Activated naive CD8-positive, alpha-beta T cell treated with anti-CD3 and anti-CD28 coated beads for 36 hours (primary cell): Measurements from ENCODE around the gene RSPO3. TPM values are rescaled to one million over a fixed set of nuclear protein-coding genes. Genes with fewer than 3 reads are reported as not detected.
"Not testable (repeated sequence)": the region's sequence is repeated elsewhere in the genome, so short reads cannot be mapped to it uniquely, and the experiment has no call there.

Experiments used
- DNase-seq: peaks from one replicate; pipeline ENCODE4 v3.0.0; 2021
- H3K27ac Mint-ChIP-seq: one replicate; pipeline ENCODE4 v1.8.0; 2022; ENCODE audit warnings: mild to moderate bottlenecking, moderate library complexity, mixed read lengths
- H3K27me3 Mint-ChIP-seq: one replicate; pipeline ENCODE4 v1.8.0; 2022; ENCODE audit warnings: mild to moderate bottlenecking, mixed read lengths
- H3K36me3 Mint-ChIP-seq: one replicate; pipeline ENCODE4 v1.8.0; 2021; ENCODE audit warnings: mild to moderate bottlenecking, mixed read lengths
- H3K4me1 Mint-ChIP-seq: one replicate; pipeline ENCODE4 v1.8.0; 2021; ENCODE audit warnings: mixed read lengths
- H3K4me3 Mint-ChIP-seq: one replicate; pipeline ENCODE4 v1.8.0; 2022; ENCODE audit warnings: mild to moderate bottlenecking, moderate library complexity, mixed read lengths
- H3K9me3 Mint-ChIP-seq: one replicate; pipeline ENCODE4 v1.8.0; 2022; ENCODE audit warnings: mixed read lengths
- total RNA-seq, 2 experiments: library from RNA; stranded (reverse); gene quantifications; one replicate each; pipeline ENCODE4 v1.2.3, GENCODE V29; 2021

Gene RSPO3
- total RNA-seq, 2 experiments from 2014 or later, result not detected

- Mint-ChIP-seq H3K27ac (no peak overlapping the region), H3K4me3 (no peak overlapping the region), H3K9me3 (no peaks in the 10 kb centered on the region), H3K36me3 (no peaks in the 10 kb centered on the region), H3K4me1 (no peaks in the 10 kb centered on the region), H3K27me3 (peaks cover 9% of the 10 kb centered on the region)
- no peak for DNase-seq
Measured at GRCh38 chr6:127195833-127196232, 77.4 kb downstream of the RSPO3 start.

- H3K4me3 Mint-ChIP-seq, result no peak overlapping the region
- no peaks in the 10 kb centered on the region for H3K36me3 Mint-ChIP-seq
- H3K4me1 Mint-ChIP-seq, result no peaks in the 10 kb centered on the region
- H3K27ac Mint-ChIP-seq, result no peak overlapping the region
- H3K9me3 Mint-ChIP-seq, result no peaks in the 10 kb centered on the region
- H3K27me3 Mint-ChIP-seq, result peaks cover 15% of the 10 kb centered on the region
- no peak for DNase-seq
Measured at GRCh38 chr6:127198549-127198948, 80.1 kb downstream of the RSPO3 start.

- peaks cover 19% of the 10 kb centered on the region for H3K27me3 Mint-ChIP-seq
- DNase-seq, result no peak
- H3K27ac Mint-ChIP-seq, result no peak overlapping the region
- H3K9me3 Mint-ChIP-seq, result no peaks in the 10 kb centered on the region
- no peaks in the 10 kb centered on the region for H3K4me1 Mint-ChIP-seq
- H3K36me3 Mint-ChIP-seq, result no peaks in the 10 kb centered on the region
- H3K4me3 Mint-ChIP-seq, result no peak overlapping the region
Measured at GRCh38 chr6:127199470-127199869, 81.0 kb downstream of the RSPO3 start.

GRCh38 chr6:127200114-127200513 is 81.6 kb downstream of the RSPO3 start:
- Mint-ChIP-seq H3K9me3 (no peaks in the 10 kb centered on the region), H3K4me1 (no peaks in the 10 kb centered on the region), H3K27ac (no peak overlapping the region), H3K4me3 (no peak overlapping the region), H3K36me3 (no peaks in the 10 kb centered on the region), H3K27me3 (peaks cover 19% of the 10 kb centered on the region)
- no peak for DNase-seq

GRCh38 chr6:127201321-127201720 is 82.8 kb downstream of the RSPO3 start:
- Mint-ChIP-seq H3K4me1 (no peaks in the 10 kb centered on the region), H3K27me3 (peaks cover 19% of the 10 kb centered on the region), H3K9me3 (no peaks in the 10 kb centered on the region), H3K4me3 (no peak overlapping the region), H3K36me3 (no peaks in the 10 kb centered on the region), H3K27ac (no peak overlapping the region)
- DNase-seq, result no peak

GRCh38 chr6:127202676-127203075 is 84.2 kb downstream of the RSPO3 start:
- no peaks in the 10 kb centered on the region for H3K9me3 Mint-ChIP-seq
- no peak overlapping the region for H3K27ac Mint-ChIP-seq
- no peak for DNase-seq
- no peaks in the 10 kb centered on the region for H3K4me1 Mint-ChIP-seq
- H3K4me3 Mint-ChIP-seq, result no peak overlapping the region
- peaks cover 23% of the 10 kb centered on the region for H3K27me3 Mint-ChIP-seq
- H3K36me3 Mint-ChIP-seq, result no peaks in the 10 kb centered on the region

GRCh38 chr6:127204281-127204680 is 85.8 kb downstream of the RSPO3 start:
- no peaks in the 10 kb centered on the region for H3K9me3 Mint-ChIP-seq
- H3K4me1 Mint-ChIP-seq, result no peaks in the 10 kb centered on the region
- no peak for DNase-seq
- peaks cover 37% of the 10 kb centered on the region for H3K27me3 Mint-ChIP-seq
- H3K36me3 Mint-ChIP-seq, result no peaks in the 10 kb centered on the region
- no peak overlapping the region for H3K4me3 Mint-ChIP-seq
- H3K27ac Mint-ChIP-seq, result no peak overlapping the region

- peaks cover 32% of the 10 kb centered on the region for H3K27me3 Mint-ChIP-seq
- no peaks in the 10 kb centered on the region for H3K4me1 Mint-ChIP-seq
- H3K4me3 Mint-ChIP-seq, result no peak overlapping the region
- H3K36me3 Mint-ChIP-seq, result no peaks in the 10 kb centered on the region
- H3K27ac Mint-ChIP-seq, result no peak overlapping the region
- no peaks in the 10 kb centered on the region for H3K9me3 Mint-ChIP-seq
- DNase-seq, result no peak
Measured at GRCh38 chr6:127205036-127205435, 86.6 kb downstream of the RSPO3 start.

- no peak overlapping the region for H3K27ac Mint-ChIP-seq
- H3K4me3 Mint-ChIP-seq, result no peak overlapping the region
- H3K27me3 Mint-ChIP-seq, result peaks cover 31% of the 10 kb centered on the region
- H3K36me3 Mint-ChIP-seq, result no peaks in the 10 kb centered on the region
- DNase-seq, result no peak
- no peaks in the 10 kb centered on the region for H3K4me1 Mint-ChIP-seq
- H3K9me3 Mint-ChIP-seq, result no peaks in the 10 kb centered on the region
Measured at GRCh38 chr6:127206531-127207095, 88.1 kb downstream of the RSPO3 start.

GRCh38 chr6:127207591-127208120 is 89.2 kb downstream of the RSPO3 start:
- no peak for DNase-seq
- no peaks in the 10 kb centered on the region for H3K9me3 Mint-ChIP-seq
- H3K27ac Mint-ChIP-seq, result no peak overlapping the region

GRCh38 chr6:127210725-127211124 is 92.3 kb downstream of the RSPO3 start:
- Mint-ChIP-seq H3K9me3 (no peaks in the 10 kb centered on the region), H3K27ac (no peak overlapping the region), H3K4me1 (no peaks in the 10 kb centered on the region), H3K27me3 (peaks cover 22% of the 10 kb centered on the region), H3K36me3 (no peaks in the 10 kb centered on the region), H3K4me3 (no peak overlapping the region)
- no peak for DNase-seq

More at GRCh38 chr6:127207591-127208120, 89.2 kb downstream of the RSPO3 start:
- H3K36me3 Mint-ChIP-seq, result no peaks in the 10 kb centered on the region
- H3K4me3 Mint-ChIP-seq, result no peak overlapping the region
- H3K4me1 Mint-ChIP-seq, result no peaks in the 10 kb centered on the region
- H3K27me3 Mint-ChIP-seq, result peaks cover 26% of the 10 kb centered on the region

GRCh38 chr6:127212376-127212775 is 93.9 kb downstream of the RSPO3 start:
- Mint-ChIP-seq H3K4me3 (no peak overlapping the region), H3K36me3 (no peaks in the 10 kb centered on the region), H3K9me3 (no peaks in the 10 kb centered on the region), H3K4me1 (no peaks in the 10 kb centered on the region), H3K27ac (no peak overlapping the region), H3K27me3 (peaks cover 24% of the 10 kb centered on the region)
- DNase-seq, result no peak

- not testable (repeated sequence) for H3K4me1 Mint-ChIP-seq, H3K36me3 Mint-ChIP-seq, DNase-seq, H3K4me3 Mint-ChIP-seq, H3K27ac Mint-ChIP-seq, H3K9me3 Mint-ChIP-seq, H3K27me3 Mint-ChIP-seq
Measured at GRCh38 chr6:127214032-127214431, 95.6 kb downstream of the RSPO3 start.

- H3K27me3 Mint-ChIP-seq, result peaks cover 10% of the 10 kb centered on the region
- DNase-seq, H3K36me3 Mint-ChIP-seq, H3K9me3 Mint-ChIP-seq, H3K27ac Mint-ChIP-seq, H3K4me1 Mint-ChIP-seq, H3K4me3 Mint-ChIP-seq: not testable (repeated sequence)
Measured at GRCh38 chr6:127214531-127214930, 96.1 kb downstream of the RSPO3 start.

GRCh38 chr6:127215931-127216330 is 97.5 kb downstream of the RSPO3 start:
- Mint-ChIP-seq H3K4me3 (no peak overlapping the region), H3K4me1 (no peaks in the 10 kb centered on the region), H3K9me3 (no peaks in the 10 kb centered on the region), H3K27ac (no peak overlapping the region), H3K36me3 (no peaks in the 10 kb centered on the region), H3K27me3 (peaks cover 19% of the 10 kb centered on the region)
- DNase-seq, result no peak
